Measurements from ENCODE around the gene CEBPG. TPM values are rescaled to one million over a fixed set of nuclear protein-coding genes. Genes with fewer than 3 reads are reported as not detected.

The CEBPG gene
- total and polyA plus RNA-seq, 2 donors (not counting 1 experiment from before 2014, with no cell fraction given) = 12.5 to 24.2 TPM

DNA sequence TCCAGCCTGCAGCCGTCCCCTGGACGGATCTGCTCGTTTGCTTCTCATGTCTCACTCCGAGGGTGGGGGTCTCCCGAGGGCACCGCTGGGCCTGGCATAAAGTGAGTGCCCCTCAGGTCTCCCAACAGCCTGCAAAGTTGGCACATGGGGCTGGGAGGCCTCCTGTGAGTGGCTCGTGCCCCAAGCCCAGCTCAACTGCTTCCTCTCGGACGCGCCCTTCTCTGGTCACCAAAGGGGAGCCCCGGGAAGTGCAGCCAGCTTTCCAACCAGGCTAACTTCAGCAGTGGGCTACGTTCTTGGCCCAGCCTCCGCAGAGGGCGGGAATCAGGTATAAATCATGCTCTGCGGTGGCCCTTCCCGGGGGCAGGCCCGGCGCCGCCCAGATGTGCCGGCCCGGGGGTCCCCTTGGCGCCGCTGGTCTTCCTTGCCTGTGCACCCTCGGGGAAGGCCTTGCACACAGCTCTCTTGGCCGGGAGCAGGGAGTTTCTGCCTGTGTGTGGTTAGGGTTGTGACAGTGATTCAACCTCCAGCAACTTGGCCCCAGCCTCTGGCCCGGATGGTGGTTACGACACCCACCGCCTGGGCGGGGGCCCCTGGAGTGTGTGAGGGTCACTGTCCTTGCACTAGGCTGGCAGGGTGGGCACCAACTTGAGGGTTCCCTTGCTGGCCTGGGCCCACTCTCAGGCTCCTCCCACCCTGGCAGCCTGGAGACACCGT lies 20.7 kb downstream of the CEBPG start:
- Histone ChIP-seq H3K4me1 (ENCODE audit: control insufficient read depth in 2 of 2, insufficient read depth in 2 of 2, low read length in 2 of 2) (no peaks in the 10 kb centered on the region), H3K27ac (ENCODE audit: low read length in 2 of 2) (no peak overlapping the region), H4K20me1 (ENCODE audit: control insufficient read depth, insufficient read depth, low read length, poor library complexity, severe bottlenecking) (no peaks in the 10 kb centered on the region), H3K4me3 (ENCODE audit: control extremely low read depth in 1 of 5, extremely low read depth in 1 of 5, insufficient read depth in 1 of 5, low read depth in 2 of 5, low read length in 4 of 5) (no peak overlapping the region), H2AFZ (ENCODE audit: insufficient read depth, low read depth, low read length, poor library complexity, severe bottlenecking) (no peak overlapping the region), H3K79me2 (ENCODE audit: control insufficient read depth, insufficient read depth, low read length) (no peaks in the 10 kb centered on the region), H3K9ac (ENCODE audit: low read length) (no peak overlapping the region), H3K4me2 (replicated peaks; ENCODE audit: low read depth, low read length, poor library complexity, severe bottlenecking) (no peak overlapping the region), H3K27me3 (replicated peaks in 1 of 4; ENCODE audit: control extremely low read depth in 1 of 4, control insufficient read depth in 3 of 4, insufficient read depth in 4 of 4, low read length in 3 of 4) (no peaks in the 10 kb centered on the region), H3K9me3 (ENCODE audit: control extremely low read depth in 1 of 3, control insufficient read depth in 2 of 3, insufficient read depth in 1 of 3, low read length in 2 of 3) (no peaks in the 10 kb centered on the region), H3K36me3 (replicated peaks in 1 of 2; ENCODE audit: control extremely low read depth in 1 of 2, control insufficient read depth in 1 of 2, extremely low read depth in 1 of 2, insufficient read depth in 2 of 2, low read length in 1 of 2) (no peaks in the 10 kb centered on the region)
- no peaks in the 10 kb centered on the region for H3K9me3 Mint-ChIP-seq (ENCODE audit: insufficient read depth)
- TF ChIP-seq EZH2 (IDR thresholded peaks at IDR 0.05; ENCODE audit: borderline replicate concordance, insufficient read depth, low read depth, low read length, poor library complexity, severe bottlenecking) = no peak
- H3K27me3 Mint-ChIP-seq = no peaks in the 10 kb centered on the region
- CTCF ChIA-PET = interaction anchor here (2.5 kb wide), 1 partner anchor 12 kb away, joined by 7 read pairs; no protein-coding TSS in a partner anchor
- no peaks in the 10 kb centered on the region for H3K4me1 Mint-ChIP-seq
- intact Hi-C loops (cut with micrococcal nuclease) = no loop called here
- WGBS (ENCODE audit: insufficient coverage) = 92% methylated on average over 30 of the region's 30 CpGs
- ATAC-seq (ENCODE audit: low read depth) = no peak
- no peak overlapping the region for H3K27ac Mint-ChIP-seq
- no peak overlapping the region for H3K4me3 Mint-ChIP-seq
- no peak for DNase-seq
- POLR2A ChIA-PET = no interaction called here

DNA sequence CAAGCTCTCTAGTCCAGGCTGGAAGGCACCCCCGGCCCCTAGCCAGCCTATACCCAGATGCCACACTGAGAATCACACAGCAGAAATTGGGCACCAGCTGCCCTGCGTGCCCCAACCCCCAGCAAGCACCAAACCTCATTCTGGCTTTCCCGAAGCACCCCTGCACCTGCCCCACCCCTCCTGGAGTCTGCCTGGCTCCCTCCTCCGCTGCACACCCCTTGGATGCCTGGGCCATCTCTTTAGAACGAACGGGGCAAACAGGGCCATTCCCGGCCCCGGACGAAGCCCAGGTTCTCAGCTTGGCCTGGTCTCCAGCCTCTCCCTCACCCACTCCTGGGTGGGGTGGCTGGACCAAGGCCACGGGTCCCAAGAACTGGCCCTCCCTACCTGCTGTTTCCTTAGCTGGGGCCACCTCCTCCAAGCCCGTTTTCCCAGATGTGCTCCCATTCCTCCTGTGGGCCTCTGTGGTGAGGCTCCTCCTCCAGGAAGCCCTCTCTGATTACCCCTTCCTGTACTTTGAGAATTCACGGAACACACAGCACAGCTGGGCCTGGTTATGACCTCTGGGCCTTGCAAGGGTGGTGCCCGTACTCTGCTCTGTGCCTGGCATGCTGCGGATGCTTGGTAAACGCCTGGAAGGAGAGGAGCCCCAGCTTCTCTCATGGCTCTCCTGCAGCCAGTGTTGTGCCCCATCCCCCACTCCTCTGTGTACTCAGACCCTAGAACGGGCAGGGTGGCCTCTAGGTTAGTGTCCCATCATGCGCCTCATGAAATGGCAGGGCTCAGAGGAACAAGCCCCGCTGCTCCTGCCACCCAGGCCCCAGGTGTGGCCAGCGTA lies 21.4 kb downstream of the CEBPG start:
- Histone ChIP-seq H3K9ac (ENCODE audit: low read length) (no peak overlapping the region), H3K4me1 (ENCODE audit: control insufficient read depth in 2 of 2, insufficient read depth in 2 of 2, low read length in 2 of 2) (no peaks in the 10 kb centered on the region), H4K20me1 (ENCODE audit: control insufficient read depth, insufficient read depth, low read length, poor library complexity, severe bottlenecking) (no peaks in the 10 kb centered on the region), H3K79me2 (ENCODE audit: control insufficient read depth, insufficient read depth, low read length) (no peaks in the 10 kb centered on the region), H3K27me3 (replicated peaks in 1 of 4; ENCODE audit: control extremely low read depth in 1 of 4, control insufficient read depth in 3 of 4, insufficient read depth in 4 of 4, low read length in 3 of 4) (no peaks in the 10 kb centered on the region), H3K36me3 (replicated peaks in 1 of 2; ENCODE audit: control extremely low read depth in 1 of 2, control insufficient read depth in 1 of 2, extremely low read depth in 1 of 2, insufficient read depth in 2 of 2, low read length in 1 of 2) (no peaks in the 10 kb centered on the region), H3K4me2 (replicated peaks; ENCODE audit: low read depth, low read length, poor library complexity, severe bottlenecking) (no peak overlapping the region), H2AFZ (ENCODE audit: insufficient read depth, low read depth, low read length, poor library complexity, severe bottlenecking) (no peak overlapping the region), H3K4me3 (ENCODE audit: control extremely low read depth in 1 of 5, extremely low read depth in 1 of 5, insufficient read depth in 1 of 5, low read depth in 2 of 5, low read length in 4 of 5) (no peak overlapping the region), H3K27ac (ENCODE audit: low read length in 2 of 2) (no peak overlapping the region), H3K9me3 (ENCODE audit: control extremely low read depth in 1 of 3, control insufficient read depth in 2 of 3, insufficient read depth in 1 of 3, low read length in 2 of 3) (no peaks in the 10 kb centered on the region)
- WGBS (ENCODE audit: insufficient coverage) = 89% methylated on average over 19 of the region's 19 CpGs
- Mint-ChIP-seq H3K9me3 (ENCODE audit: insufficient read depth) (no peaks in the 10 kb centered on the region), H3K4me3 (no peak overlapping the region), H3K27me3 (no peaks in the 10 kb centered on the region), H3K4me1 (no peaks in the 10 kb centered on the region), H3K27ac (no peak overlapping the region)
- TF ChIP-seq EZH2 (IDR thresholded peaks at IDR 0.05; ENCODE audit: borderline replicate concordance, insufficient read depth, low read depth, low read length, poor library complexity, severe bottlenecking) = no peak
- TF ChIP-seq, protein P1, sequence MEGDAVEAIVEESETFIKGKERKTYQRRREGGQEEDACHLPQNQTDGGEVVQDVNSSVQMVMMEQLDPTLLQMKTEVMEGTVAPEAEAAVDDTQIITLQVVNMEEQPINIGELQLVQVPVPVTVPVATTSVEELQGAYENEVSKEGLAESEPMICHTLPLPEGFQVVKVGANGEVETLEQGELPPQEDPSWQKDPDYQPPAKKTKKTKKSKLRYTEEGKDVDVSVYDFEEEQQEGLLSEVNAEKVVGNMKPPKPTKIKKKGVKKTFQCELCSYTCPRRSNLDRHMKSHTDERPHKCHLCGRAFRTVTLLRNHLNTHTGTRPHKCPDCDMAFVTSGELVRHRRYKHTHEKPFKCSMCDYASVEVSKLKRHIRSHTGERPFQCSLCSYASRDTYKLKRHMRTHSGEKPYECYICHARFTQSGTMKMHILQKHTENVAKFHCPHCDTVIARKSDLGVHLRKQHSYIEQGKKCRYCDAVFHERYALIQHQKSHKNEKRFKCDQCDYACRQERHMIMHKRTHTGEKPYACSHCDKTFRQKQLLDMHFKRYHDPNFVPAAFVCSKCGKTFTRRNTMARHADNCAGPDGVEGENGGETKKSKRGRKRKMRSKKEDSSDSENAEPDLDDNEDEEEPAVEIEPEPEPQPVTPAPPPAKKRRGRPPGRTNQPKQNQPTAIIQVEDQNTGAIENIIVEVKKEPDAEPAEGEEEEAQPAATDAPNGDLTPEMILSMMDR (IDR thresholded peaks at IDR 0.05) = no peak
- intact Hi-C loops (cut with micrococcal nuclease) = no loop called here
- ChIA-PET POLR2A (no interaction called here), CTCF (interaction anchor here (2.5 kb wide), 1 partner anchor 11 kb away, joined by 7 read pairs; no protein-coding TSS in a partner anchor)
- ATAC-seq (ENCODE audit: low read depth) = no peak
- DNase-seq = no peak

All from B cell (primary cell).